Liver (tissue), 9 donors: Measurements from ENCODE around the gene SYNE4. TPM values are rescaled to one million over a fixed set of nuclear protein-coding genes. Genes with fewer than 3 reads are reported as not detected.

Experiments used
- DNase-seq: peaks from one replicate; pipeline ENCODE4 v3.0.0-alpha.2; 2017; ENCODE audit warnings: low spot score
- H3K27ac ChIP-seq, 2 donors: one replicate each; pipeline ENCODE4 v1.7.0; 2013; ENCODE audit warnings: inconsistent platforms in 2 of 2, low read length in 2 of 2, control low read depth in 1 of 2, low read depth in 1 of 2, mild to moderate bottlenecking in 1 of 2
- H3K27me3 ChIP-seq, 4 donors: one replicate each; pipeline versions ENCODE4 v1.6.1 to v1.7.0; 2013; ENCODE audit warnings: low read length in 3 of 4, inconsistent platforms in 1 of 4, mild to moderate bottlenecking in 1 of 4, moderate library complexity in 1 of 4; ENCODE audit not compliant: control insufficient read depth in 4 of 4, insufficient read depth in 4 of 4
- H3K36me3 ChIP-seq, 4 donors: one replicate each; pipeline versions ENCODE4 v1.6.1 to v1.7.0; 2013; ENCODE audit warnings: low read length in 3 of 4, mild to moderate bottlenecking in 3 of 4, low read depth in 1 of 4, moderate library complexity in 1 of 4; ENCODE audit not compliant: control insufficient read depth in 4 of 4, insufficient read depth in 3 of 4
- H3K4me1 ChIP-seq, 4 donors: one replicate each; pipeline versions ENCODE4 v1.6.1 to v1.7.0; 2013; ENCODE audit warnings: low read length in 3 of 4, mild to moderate bottlenecking in 3 of 4, moderate library complexity in 1 of 4; ENCODE audit not compliant: control insufficient read depth in 4 of 4, insufficient read depth in 4 of 4
- H3K4me3 ChIP-seq, 3 donors: one replicate each; pipeline versions ENCODE4 v1.6.1 to v1.7.0; 2013; ENCODE audit warnings: low read length in 3 of 3, control low read depth in 1 of 3, low read depth in 1 of 3, mild to moderate bottlenecking in 1 of 3
- H3K9ac ChIP-seq, 2 donors: one replicate each; pipeline ENCODE4 v1.7.0; 2013; ENCODE audit warnings: low read length in 2 of 2, mild to moderate bottlenecking in 2 of 2, moderate library complexity in 2 of 2, control low read depth in 1 of 2, low read depth in 1 of 2
- H3K9me3 ChIP-seq, 4 donors: one replicate each; pipeline versions ENCODE4 v1.6.1 to v1.7.0; 2013; ENCODE audit warnings: low read length in 3 of 4; ENCODE audit not compliant: control insufficient read depth in 4 of 4
- CTCF ChIP-seq: fragments of 150-350 bp; IDR thresholded peaks from 2 replicates; pipeline ENCODE4 v1.5.1; 2017; ENCODE audit warnings: improper control_type of control experiment, low read depth, low read length; ENCODE audit not compliant: missing input control
- EGR1 ChIP-seq, 2 donors: IDR thresholded peaks; 2 replicates each; pipeline ENCODE4 v1.6.1; 2016 to 2018; ENCODE audit warnings: antibody characterized with exemption in 2 of 2, low read depth in 2 of 2
- FOXA1 ChIP-seq: IDR thresholded peaks from 2 replicates; pipeline ENCODE4 v1.6.1; 2016; ENCODE audit warnings: antibody characterized with exemption
- GABPA ChIP-seq, 2 donors: IDR thresholded peaks in 1 of 2; conservative IDR thresholded peaks in 1 of 2; 2 replicates each; pipeline ENCODE4 v1.6.1; 2016; ENCODE audit warnings: antibody characterized with exemption in 2 of 2, mild to moderate bottlenecking in 1 of 2, moderate library complexity in 1 of 2
- HNF4A ChIP-seq, 2 donors: conservative IDR thresholded peaks; 2 replicates each; pipeline ENCODE4 v1.6.1; 2016; ENCODE audit warnings: antibody characterized with exemption in 2 of 2, mild to moderate bottlenecking in 2 of 2
- MAX ChIP-seq: IDR thresholded peaks from 2 replicates; pipeline ENCODE4 v1.6.1; 2016; ENCODE audit warnings: antibody characterized with exemption
- SP1 ChIP-seq: IDR thresholded peaks from 2 replicates; pipeline ENCODE4 v1.6.1; 2018; ENCODE audit warnings: antibody characterized with exemption, mild to moderate bottlenecking
- TAF1 ChIP-seq: conservative IDR thresholded peaks from 2 replicates; pipeline ENCODE4 v1.6.1; 2016; ENCODE audit warnings: antibody characterized with exemption, mild to moderate bottlenecking
- WGBS: extraction: QIAGEN DNeasy Blood & Tissue Kit; methylation state at CpG from one replicate; pipeline ENCODE4 v1.1.7; 2013; 5-methylcytosine and 5-hydroxymethylcytosine counted together
- polyA plus RNA-seq, 2 donors: library from polyadenylated mRNA; stranded (reverse) in 1 of 2; unstranded in 1 of 2; fragments of 200-250 nt in 1 of 2; fragments of >200 nt in 1 of 2; fragmentation: Nextera tagmentation in 1 of 2; extraction: Ambion mirVana in 1 of 2; gene quantifications; one replicate each; pipeline versions ENCODE4 v1.2.1 to v1.2.3, GENCODE V29; 2013 to 2015
- total RNA-seq, 2 donors: library from RNA; depleted of rRNA; stranded (reverse); fragments of >200 nt; gene quantifications; one replicate each; pipeline ENCODE4 v1.2.3, GENCODE V29; 2014
- TF ChIP-seq, protein P1 (sequence below): IDR thresholded peaks from 2 replicates; pipeline ENCODE4 v1.6.1; 2016; ENCODE audit warnings: antibody characterized with exemption
- TF ChIP-seq, protein P2 (sequence below): IDR thresholded peaks from 2 replicates; pipeline ENCODE4 v1.6.1; 2016; ENCODE audit warnings: antibody characterized with exemption
- TF ChIP-seq, protein P3 (sequence below): IDR thresholded peaks from 2 replicates; pipeline ENCODE4 v1.6.1; 2016; ENCODE audit warnings: antibody characterized with exemption, mild to moderate bottlenecking
- donor health status: healthy.
- donor health status: healthy.
- donor health status: healthy.
- donor health status: healthy.
- donor health status: healthy.

The SYNE4 gene
- total and polyA plus RNA-seq, 4 donors = 1.8 to 5.7 (median 4.3) TPM

- H3K9ac ChIP-seq = no peak overlapping the region
- H3K9me3 ChIP-seq = no peaks in the 10 kb centered on the region
- no peak overlapping the region for H3K4me3 ChIP-seq
- no peaks in the 10 kb centered on the region for H3K27me3 ChIP-seq
- H3K4me1 ChIP-seq = peaks cover 7 to 19% (median 14%) of the 10 kb centered on the region in 4 donors
- TF ChIP-seq EGR1 (IDR thresholded peaks at IDR 0.05; ENCODE audit: low read depth in 2 of 2) (no peak), HNF4A (conservative IDR thresholded peaks at IDR 0.05) (no peak), TAF1 (no peak), SP1 (no peak)
- peaks cover 0 to 5% (median 2%) of the 10 kb centered on the region in 4 donors for H3K36me3 ChIP-seq
- 94% methylated on average over 8 of the region's 8 CpGs for WGBS
- DNase-seq = no peak
- no peak overlapping the region for H3K27ac ChIP-seq
These were observed 15.5 kb downstream of the SYNE4 start for GRCh38 chr19:35992907-35993765.

- no peak overlapping the region for H3K9ac ChIP-seq
- H3K27ac ChIP-seq = no peak overlapping the region
- TF ChIP-seq GABPA (IDR thresholded peaks at IDR 0.05 in 1 of 2, conservative IDR thresholded peaks at IDR 0.05 in 1 of 2) = no peak
- TF ChIP-seq CTCF = no peak
- no peak for TF ChIP-seq SP1
- no peak for TF ChIP-seq HNF4A (conservative IDR thresholded peaks at IDR 0.05)
- TF ChIP-seq, protein P1, sequence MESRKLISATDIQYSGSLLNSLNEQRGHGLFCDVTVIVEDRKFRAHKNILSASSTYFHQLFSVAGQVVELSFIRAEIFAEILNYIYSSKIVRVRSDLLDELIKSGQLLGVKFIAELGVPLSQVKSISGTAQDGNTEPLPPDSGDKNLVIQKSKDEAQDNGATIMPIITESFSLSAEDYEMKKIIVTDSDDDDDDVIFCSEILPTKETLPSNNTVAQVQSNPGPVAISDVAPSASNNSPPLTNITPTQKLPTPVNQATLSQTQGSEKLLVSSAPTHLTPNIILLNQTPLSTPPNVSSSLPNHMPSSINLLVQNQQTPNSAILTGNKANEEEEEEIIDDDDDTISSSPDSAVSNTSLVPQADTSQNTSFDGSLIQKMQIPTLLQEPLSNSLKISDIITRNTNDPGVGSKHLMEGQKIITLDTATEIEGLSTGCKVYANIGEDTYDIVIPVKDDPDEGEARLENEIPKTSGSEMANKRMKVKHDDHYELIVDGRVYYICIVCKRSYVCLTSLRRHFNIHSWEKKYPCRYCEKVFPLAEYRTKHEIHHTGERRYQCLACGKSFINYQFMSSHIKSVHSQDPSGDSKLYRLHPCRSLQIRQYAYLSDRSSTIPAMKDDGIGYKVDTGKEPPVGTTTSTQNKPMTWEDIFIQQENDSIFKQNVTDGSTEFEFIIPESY = no peak
- TF ChIP-seq FOXA1 = no peak
- no peak for TF ChIP-seq MAX
- TF ChIP-seq, protein P2, sequence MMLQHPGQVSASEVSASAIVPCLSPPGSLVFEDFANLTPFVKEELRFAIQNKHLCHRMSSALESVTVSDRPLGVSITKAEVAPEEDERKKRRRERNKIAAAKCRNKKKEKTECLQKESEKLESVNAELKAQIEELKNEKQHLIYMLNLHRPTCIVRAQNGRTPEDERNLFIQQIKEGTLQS = no peak
- TF ChIP-seq TAF1 = no peak
- TF ChIP-seq, protein P3, sequence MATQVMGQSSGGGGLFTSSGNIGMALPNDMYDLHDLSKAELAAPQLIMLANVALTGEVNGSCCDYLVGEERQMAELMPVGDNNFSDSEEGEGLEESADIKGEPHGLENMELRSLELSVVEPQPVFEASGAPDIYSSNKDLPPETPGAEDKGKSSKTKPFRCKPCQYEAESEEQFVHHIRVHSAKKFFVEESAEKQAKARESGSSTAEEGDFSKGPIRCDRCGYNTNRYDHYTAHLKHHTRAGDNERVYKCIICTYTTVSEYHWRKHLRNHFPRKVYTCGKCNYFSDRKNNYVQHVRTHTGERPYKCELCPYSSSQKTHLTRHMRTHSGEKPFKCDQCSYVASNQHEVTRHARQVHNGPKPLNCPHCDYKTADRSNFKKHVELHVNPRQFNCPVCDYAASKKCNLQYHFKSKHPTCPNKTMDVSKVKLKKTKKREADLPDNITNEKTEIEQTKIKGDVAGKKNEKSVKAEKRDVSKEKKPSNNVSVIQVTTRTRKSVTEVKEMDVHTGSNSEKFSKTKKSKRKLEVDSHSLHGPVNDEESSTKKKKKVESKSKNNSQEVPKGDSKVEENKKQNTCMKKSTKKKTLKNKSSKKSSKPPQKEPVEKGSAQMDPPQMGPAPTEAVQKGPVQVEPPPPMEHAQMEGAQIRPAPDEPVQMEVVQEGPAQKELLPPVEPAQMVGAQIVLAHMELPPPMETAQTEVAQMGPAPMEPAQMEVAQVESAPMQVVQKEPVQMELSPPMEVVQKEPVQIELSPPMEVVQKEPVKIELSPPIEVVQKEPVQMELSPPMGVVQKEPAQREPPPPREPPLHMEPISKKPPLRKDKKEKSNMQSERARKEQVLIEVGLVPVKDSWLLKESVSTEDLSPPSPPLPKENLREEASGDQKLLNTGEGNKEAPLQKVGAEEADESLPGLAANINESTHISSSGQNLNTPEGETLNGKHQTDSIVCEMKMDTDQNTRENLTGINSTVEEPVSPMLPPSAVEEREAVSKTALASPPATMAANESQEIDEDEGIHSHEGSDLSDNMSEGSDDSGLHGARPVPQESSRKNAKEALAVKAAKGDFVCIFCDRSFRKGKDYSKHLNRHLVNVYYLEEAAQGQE = no peak
- no peaks in the 10 kb centered on the region for H3K9me3 ChIP-seq
- H3K4me1 ChIP-seq = peaks cover 10 to 18% (median 14%) of the 10 kb centered on the region in 4 donors
- H3K27me3 ChIP-seq = no peaks in the 10 kb centered on the region
- no peak overlapping the region for H3K4me3 ChIP-seq
- WGBS = 90% methylated on average over 7 of the region's 7 CpGs
- H3K36me3 ChIP-seq = no peaks in the 10 kb centered on the region
- no peak for DNase-seq
These were observed 16.7 kb downstream of the SYNE4 start for GRCh38 chr19:35991731-35992450.
